SK-N-SH treated with all-trans-retinoic acid at 6 μM for 48 hours (cell line): ENCODE data around the gene ARHGEF40.

Source experiments
- ATAC-seq: fragments of 200-7000 bp; cut with Tn5 transposase; 3 replicates; pipeline ENCODE4 v1.9.1; 2020; ENCODE audit warnings: mild to moderate bottlenecking, moderate library complexity
- ARNTL ChIP-seq: fragments of 450-650 bp; formaldehyde crosslinking; IDR thresholded peaks from 2 replicates; pipeline ENCODE4 v1.5.0; 2020; ENCODE audit warnings: low read depth, mild to moderate bottlenecking, moderate library complexity, borderline replicate concordance
- BACH2 ChIP-seq: fragments of 250-450 bp; sonication (Bioruptor Pico); IDR thresholded peaks from 2 replicates; pipeline ENCODE4 v1.9.0; 2021; ENCODE audit warnings: mild to moderate bottlenecking, borderline replicate concordance
- CREB5 ChIP-seq: fragments of 250-450 bp; sonication (Bioruptor Pico); IDR thresholded peaks from 2 replicates; pipeline ENCODE4 v1.5.1; 2020; ENCODE audit warnings: low read depth, mild to moderate bottlenecking, moderate library complexity
- CSRNP3 ChIP-seq: fragments of 250-450 bp; sonication (Bioruptor Pico); IDR thresholded peaks from 2 replicates; pipeline ENCODE4 v1.5.1; 2021; ENCODE audit warnings: mild to moderate bottlenecking, moderate library complexity
- ESRRG ChIP-seq: fragments of 250-450 bp; sonication (Bioruptor Pico); IDR thresholded peaks from 2 replicates; pipeline ENCODE4 v1.6.1; 2021; ENCODE audit warnings: mild to moderate bottlenecking
- GLIS3 ChIP-seq: fragments of 250-450 bp; sonication (Bioruptor Pico); IDR thresholded peaks from 2 replicates; pipeline ENCODE4 v1.5.0; 2020; ENCODE audit warnings: mild to moderate bottlenecking, moderate library complexity
- ISL1 ChIP-seq: fragments of 250-450 bp; sonication (Bioruptor Pico); IDR thresholded peaks from 2 replicates; pipeline ENCODE4 v2.1.2; 2022; ENCODE audit warnings: mild to moderate bottlenecking, moderate library complexity
- OSR1 ChIP-seq: fragments of 250-450 bp; sonication (Bioruptor Pico); IDR thresholded peaks from 2 replicates; pipeline ENCODE4 v1.8.0; 2022; ENCODE audit warnings: moderate library complexity, mild to moderate bottlenecking, inconsistent platforms
- PATZ1 ChIP-seq: fragments of 250-450 bp; sonication (Bioruptor Pico); IDR thresholded peaks from 2 replicates; pipeline ENCODE4 v1.8.0; 2020; ENCODE audit warnings: mild to moderate bottlenecking, moderate library complexity, borderline replicate concordance
- POU6F1 ChIP-seq: fragments of 250-450 bp; sonication (Bioruptor Pico); IDR thresholded peaks from 2 replicates; pipeline ENCODE4 v1.8.0; 2021; ENCODE audit warnings: low read depth, mild to moderate bottlenecking, moderate library complexity, borderline replicate concordance
- PPARA ChIP-seq: fragments of 250-450 bp; sonication (Bioruptor Pico); IDR thresholded peaks from 2 replicates; pipeline ENCODE4 v1.5.0; 2020; ENCODE audit warnings: mild to moderate bottlenecking, borderline replicate concordance
- SNAI2 ChIP-seq: fragments of 250-450 bp; sonication (Bioruptor Pico); IDR thresholded peaks from 2 replicates; pipeline ENCODE4 v1.5.0; 2020; ENCODE audit warnings: mild to moderate bottlenecking, moderate library complexity
- TCF4 ChIP-seq: fragments of 250-450 bp; sonication (Bioruptor Pico); IDR thresholded peaks from 2 replicates; pipeline ENCODE4 v1.8.0; 2021; ENCODE audit warnings: mild to moderate bottlenecking, moderate library complexity, borderline replicate concordance
- TOX ChIP-seq: fragments of 250-450 bp; sonication (Bioruptor Pico); IDR thresholded peaks from 2 replicates; pipeline ENCODE4 v1.8.0; 2021; ENCODE audit warnings: mild to moderate bottlenecking, moderate library complexity, borderline replicate concordance
- TSHZ2 ChIP-seq: fragments of 250-450 bp; sonication (Bioruptor Pico); IDR thresholded peaks from 2 replicates; pipeline ENCODE4 v1.5.0; 2020; ENCODE audit warnings: mild to moderate bottlenecking, moderate library complexity
- ZFP3 ChIP-seq: fragments of 250-450 bp; sonication (Bioruptor Pico); IDR thresholded peaks from 2 replicates; pipeline ENCODE4 v1.5.0; 2020; ENCODE audit warnings: mild to moderate bottlenecking, moderate library complexity
- ZNF70 ChIP-seq: fragments of 450-650 bp; formaldehyde crosslinking; IDR thresholded peaks from 2 replicates; pipeline ENCODE4 v1.5.0; 2020; ENCODE audit warnings: mild to moderate bottlenecking, moderate library complexity
- ZNF8 ChIP-seq: fragments of 450-650 bp; formaldehyde crosslinking; IDR thresholded peaks from 2 replicates; pipeline ENCODE4 v1.5.0; 2020; ENCODE audit warnings: mild to moderate bottlenecking, moderate library complexity

The ARHGEF40 gene

GRCh38 chr14:21020977-21021545, 49.0 kb upstream of the ARHGEF40 start (continued):
- TF ChIP-seq POU6F1 (CRISPR knock-in tag) (no peak), ZFP3 (no peak), SNAI2 (no peak)

- no peak for TF ChIP-seq CREB5
- no peak for ATAC-seq
These were observed 47.4 kb upstream of the ARHGEF40 start for GRCh38 chr14:21022686-21023085.

GRCh38 chr14:21023174-21023573, 46.9 kb upstream of the ARHGEF40 start:
- no peak for ATAC-seq
- TF ChIP-seq PPARA: no peak
- no peak for TF ChIP-seq ZFP3
- no peak for TF ChIP-seq PATZ1 (CRISPR knock-in tag)
- no peak for TF ChIP-seq TSHZ2 (CRISPR knock-in tag)
- no peak for TF ChIP-seq BACH2
- TF ChIP-seq CREB5: no peak
- no peak for TF ChIP-seq TCF4 (CRISPR knock-in tag)
- no peak for TF ChIP-seq ZNF70 (CRISPR knock-in tag)
- no peak for TF ChIP-seq ZNF8 (CRISPR knock-in tag)

GRCh38 chr14:21023817-21024584, 46.1 kb upstream of the ARHGEF40 start:
- TF ChIP-seq TCF4 (CRISPR knock-in tag): no peak
- TF ChIP-seq TOX (CRISPR knock-in tag): no peak
- no peak for TF ChIP-seq OSR1
- no peak for TF ChIP-seq ZNF70 (CRISPR knock-in tag)
- TF ChIP-seq GLIS3 (CRISPR knock-in tag): no peak
- no peak for TF ChIP-seq ZNF8 (CRISPR knock-in tag)
- no peak for TF ChIP-seq ARNTL (CRISPR knock-in tag)
- TF ChIP-seq ISL1 (CRISPR knock-in tag): no peak
- no peak for TF ChIP-seq TSHZ2 (CRISPR knock-in tag)
- no peak for TF ChIP-seq ESRRG
- no peak for TF ChIP-seq SNAI2
- no peak for TF ChIP-seq CSRNP3 (CRISPR knock-in tag)
- TF ChIP-seq BACH2: no peak
- TF ChIP-seq POU6F1 (CRISPR knock-in tag): no peak
- no peak for ATAC-seq
